HepG2 (cell line): ENCODE results near the gene TEKT2.

Experiments used
- FOXK1 ChIP-seq: sonication (generic); formaldehyde crosslinking; IDR thresholded peaks from 2 replicates; pipeline ENCODE4 v1.4.0; 2020; ENCODE audit warnings: low read depth, missing genetic modification reagents, borderline replicate concordance
- HMGXB4 ChIP-seq, 2 experiments: sonication (generic) in 1 of 2; formaldehyde crosslinking in 1 of 2; IDR thresholded peaks; 2 replicates each; pipeline versions ENCODE4 v1.4.0 to v1.6.1; 2018 to 2020; ENCODE audit warnings: missing genetic modification reagents in 2 of 2, borderline replicate concordance in 1 of 2, low read depth in 1 of 2, mild to moderate bottlenecking in 1 of 2, missing biosample characterization in 1 of 2
- PBX3 ChIP-seq: sonication (generic); formaldehyde crosslinking; IDR thresholded peaks from 2 replicates; pipeline ENCODE4 v1.8.1; 2023; ENCODE audit warnings: missing genetic modification reagents, inconsistent platforms, borderline replicate concordance
- POLR2A ChIP-seq, 2 experiments: IDR thresholded peaks; 2 replicates each; pipeline ENCODE4 v1.6.1; 2011; ENCODE audit warnings: low read depth in 2 of 2, low read length in 2 of 2, mild to moderate bottlenecking in 1 of 2, moderate library complexity in 1 of 2; ENCODE audit not compliant: insufficient read depth in 1 of 2
- RAD21 ChIP-seq: fragments of 450-650 bp; formaldehyde crosslinking; IDR thresholded peaks from 2 replicates; pipeline ENCODE4 v1.5.0; 2020; ENCODE audit warnings: mild to moderate bottlenecking
- THAP8 ChIP-seq: sonication (generic); formaldehyde crosslinking; IDR thresholded peaks from 2 replicates; pipeline ENCODE4 v1.5.1; 2020; ENCODE audit warnings: missing genetic modification reagents, mild to moderate bottlenecking, borderline replicate concordance
- XRCC5 ChIP-seq: fragments of 200-400 bp; formaldehyde crosslinking; optimal IDR thresholded peaks from 2 replicates; pipeline ENCODE3; 2017; ENCODE audit warnings: mild to moderate bottlenecking, low read length

GRCh38 chr1:36123356-36123755 lies 39.5 kb downstream of the TEKT2 start:
- no peak for TF ChIP-seq XRCC5
- no peak for TF ChIP-seq FOXK1 (CRISPR knock-in tag)
- no peak for TF ChIP-seq HMGXB4 (CRISPR knock-in tag; IDR thresholded peaks at IDR 0.05; ENCODE audit: borderline replicate concordance in 1 of 2, low read depth in 1 of 2)
- TF ChIP-seq POLR2A (IDR thresholded peaks at IDR 0.05; ENCODE audit: insufficient read depth in 1 of 2, low read depth in 2 of 2, low read length in 2 of 2): no peak
- no peak for TF ChIP-seq RAD21
- no peak for TF ChIP-seq PBX3 (CRISPR knock-in tag)
- TF ChIP-seq THAP8 (CRISPR knock-in tag): no peak
